GM21529 (cell line): ENCODE results near the gene LINGO1.

ENCODE experiments used
- ATAC-seq: cut with Tn5 transposase; IDR thresholded peaks from one replicate; pipeline ENCODE4 v1.9.1; 2021; ENCODE audit not compliant: unreplicated experiment

Gene LINGO1

GRCh38 chr15:77657634-77658238 lies 25.0 kb upstream of the LINGO1 start:
- ATAC-seq: no peak

- no peak for ATAC-seq
Measured at GRCh38 chr15:77656294-77656693, 23.6 kb upstream of the LINGO1 start.

GRCh38 chr15:77654975-77655374 lies 22.3 kb upstream of the LINGO1 start:
- no peak for ATAC-seq

- no peak for ATAC-seq
Measured at GRCh38 chr15:77653832-77654480, 21.2 kb upstream of the LINGO1 start.

GRCh38 chr15:77650265-77650664 lies 17.6 kb upstream of the LINGO1 start:
- ATAC-seq: no peak

- ATAC-seq: no peak
Measured at GRCh38 chr15:77649610-77650009, 16.9 kb upstream of the LINGO1 start.

GRCh38 chr15:77649017-77649416 lies 16.3 kb upstream of the LINGO1 start:
- ATAC-seq: no peak

- ATAC-seq: no peak
Measured at GRCh38 chr15:77647961-77648360, 15.2 kb upstream of the LINGO1 start.

GRCh38 chr15:77646104-77646694 lies 13.5 kb upstream of the LINGO1 start:
- no peak for ATAC-seq

- ATAC-seq: no peak
Measured at GRCh38 chr15:77645602-77646001, 12.9 kb upstream of the LINGO1 start.

- no peak for ATAC-seq
Measured at GRCh38 chr15:77644543-77645247, 12.0 kb upstream of the LINGO1 start.

GRCh38 chr15:77643764-77644163 lies 11.1 kb upstream of the LINGO1 start:
- ATAC-seq: no peak

- ATAC-seq: no peak
Measured at GRCh38 chr15:77642793-77643430, 10.2 kb upstream of the LINGO1 start.

GRCh38 chr15:77641999-77642398 lies 9.3 kb upstream of the LINGO1 start:
- ATAC-seq: no peak

GRCh38 chr15:77640615-77641014 lies 7.9 kb upstream of the LINGO1 start:
- ATAC-seq: no peak

- no peak for ATAC-seq
Measured at GRCh38 chr15:77639431-77639830, 6.7 kb upstream of the LINGO1 start.

- ATAC-seq: no peak
Measured at GRCh38 chr15:77637851-77638692, 5.4 kb upstream of the LINGO1 start.

GRCh38 chr15:77636209-77636608 lies 3.5 kb upstream of the LINGO1 start:
- no peak for ATAC-seq

GRCh38 chr15:77634266-77634962 lies 1.7 kb upstream of the LINGO1 start:
- ATAC-seq: no peak

- no peak for ATAC-seq
Measured at GRCh38 chr15:77633913-77634265, 1.2 kb upstream of the LINGO1 start.
